ENCODE results near the gene TCF4. TPM values are rescaled to one million over a fixed set of nuclear protein-coding genes. Genes with fewer than 3 reads are reported as not detected.
A peak's percentile ranks its signal among the peaks of the same experiment; 100 is the strongest.

TCF4 gene
- total and polyA plus RNA-seq, 8 donors: 5.1 to 187 (median 39.9) TPM

- Histone ChIP-seq H3K36me3 (peaks cover 0 to 51% (median 43%) of the 10 kb centered on the region in 4 donors), H3K27ac (no peak overlapping the region), H3K4me1 (peaks cover 0 to 28% (median 12%) of the 10 kb centered on the region in 4 donors), H3K9me3 (no peaks in the 10 kb centered on the region), H3K4me3 (no peak overlapping the region), H3K27me3 (no peaks in the 10 kb centered on the region)
- no peak for TF ChIP-seq POLR2A (IDR thresholded peaks at IDR 0.05)
- no peak for TF ChIP-seq EP300 (IDR thresholded peaks at IDR 0.05)
- TF ChIP-seq CTCF (IDR thresholded peaks at IDR 0.05): no peak
- no peak for TF ChIP-seq POLR2AphosphoS5 (IDR thresholded peaks at IDR 0.05)
- intact Hi-C loops (cut with DNase I; ENCODE audit: low total_unique reads): no loop called here
- WGBS, 5 donors: 93 to 98% (median 94%) methylated on average over 6 of the region's 6 CpGs
- no peak for DNase-seq
Measured at GRCh38 chr18:55232506-55232905, 355.5 kb downstream of the TCF4 start.

GRCh38 chr18:55229682-55230081, 358.3 kb downstream of the TCF4 start:
- intact Hi-C loops (cut with DNase I; ENCODE audit: low total_unique reads): no loop called here
- Histone ChIP-seq H3K36me3 (peaks cover 0 to 51% (median 43%) of the 10 kb centered on the region in 4 donors), H3K4me1 (peaks cover 0 to 14% (median 8%) of the 10 kb centered on the region in 4 donors), H3K27ac (no peak overlapping the region), H3K4me3 (no peak overlapping the region), H3K9me3 (no peaks in the 10 kb centered on the region), H3K27me3 (no peaks in the 10 kb centered on the region)
- WGBS, 5 donors: 65 to 84% (median 80%) methylated on average over 4 of the region's 4 CpGs
- no peak for TF ChIP-seq CTCF (IDR thresholded peaks at IDR 0.05)
- TF ChIP-seq POLR2A (IDR thresholded peaks at IDR 0.05): no peak
- no peak for TF ChIP-seq POLR2AphosphoS5 (IDR thresholded peaks at IDR 0.05)
- no peak for TF ChIP-seq EP300 (IDR thresholded peaks at IDR 0.05)
- no peak for DNase-seq

GRCh38 chr18:55228707-55229106, 359.3 kb downstream of the TCF4 start:
- Histone ChIP-seq H3K27ac (no peak overlapping the region), H3K27me3 (no peaks in the 10 kb centered on the region), H3K4me1 (peaks cover 0 to 10% (median 3%) of the 10 kb centered on the region in 4 donors), H3K9me3 (no peaks in the 10 kb centered on the region), H3K4me3 (no peak overlapping the region), H3K36me3 (peaks cover 0 to 50% (median 40%) of the 10 kb centered on the region in 4 donors)
- TF ChIP-seq EP300 (IDR thresholded peaks at IDR 0.05) (no peak), CTCF (IDR thresholded peaks at IDR 0.05) (no peak)
- intact Hi-C loops (cut with DNase I; ENCODE audit: low total_unique reads): no loop called here
- DNase-seq: no peak
- WGBS, 5 donors: 87 to 92% (median 90%) methylated on average over 15 of the region's 15 CpGs

GRCh38 chr18:55228191-55228590, 359.8 kb downstream of the TCF4 start:
- intact Hi-C loops (cut with DNase I; ENCODE audit: low total_unique reads): no loop called here
- DNase-seq: peak in 1 of 2 donors; percentile 43
- Histone ChIP-seq H3K4me3 (no peak overlapping the region), H3K4me1 (peaks cover 0 to 10% (median 3%) of the 10 kb centered on the region in 4 donors), H3K27me3 (no peaks in the 10 kb centered on the region), H3K36me3 (peaks cover 0 to 45% (median 36%) of the 10 kb centered on the region in 4 donors), H3K27ac (peak overlapping the region in 1 of 5 donors; percentile 4), H3K9me3 (no peaks in the 10 kb centered on the region)
- 23 to 47% (median 41%) methylated on average over 6 of the region's 6 CpGs for WGBS, 5 donors
- TF ChIP-seq POLR2A (IDR thresholded peaks at IDR 0.05): no peak
- TF ChIP-seq EP300 (IDR thresholded peaks at IDR 0.05): no peak

- no peak for TF ChIP-seq POLR2A (IDR thresholded peaks at IDR 0.05)
- no peak for TF ChIP-seq POLR2AphosphoS5 (IDR thresholded peaks at IDR 0.05)
- TF ChIP-seq EP300 (IDR thresholded peaks at IDR 0.05): no peak
- TF ChIP-seq CTCF (IDR thresholded peaks at IDR 0.05): no peak
- WGBS, 5 donors: 82 to 88% (median 86%) methylated on average over 3 of the region's 3 CpGs
- no peak for DNase-seq
- Histone ChIP-seq H3K4me3 (no peak overlapping the region), H3K9me3 (no peaks in the 10 kb centered on the region), H3K27me3 (no peaks in the 10 kb centered on the region), H3K36me3 (peaks cover 0 to 42% (median 32%) of the 10 kb centered on the region in 4 donors), H3K27ac (peak overlapping the region in 1 of 5 donors; percentile 4), H3K4me1 (peaks cover 0 to 10% (median 3%) of the 10 kb centered on the region in 4 donors)
- intact Hi-C loops (cut with DNase I; ENCODE audit: low total_unique reads): no loop called here
Measured at GRCh38 chr18:55227771-55228170, 360.2 kb downstream of the TCF4 start.

All from stomach (tissue), 9 donors.